ENCODE results near the gene DMBX1. TPM values are rescaled to one million over a fixed set of nuclear protein-coding genes. Genes with fewer than 3 reads are reported as not detected.

DMBX1 gene
- total RNA-seq, 1 experiment from 2014 or later = not detected

DNA sequence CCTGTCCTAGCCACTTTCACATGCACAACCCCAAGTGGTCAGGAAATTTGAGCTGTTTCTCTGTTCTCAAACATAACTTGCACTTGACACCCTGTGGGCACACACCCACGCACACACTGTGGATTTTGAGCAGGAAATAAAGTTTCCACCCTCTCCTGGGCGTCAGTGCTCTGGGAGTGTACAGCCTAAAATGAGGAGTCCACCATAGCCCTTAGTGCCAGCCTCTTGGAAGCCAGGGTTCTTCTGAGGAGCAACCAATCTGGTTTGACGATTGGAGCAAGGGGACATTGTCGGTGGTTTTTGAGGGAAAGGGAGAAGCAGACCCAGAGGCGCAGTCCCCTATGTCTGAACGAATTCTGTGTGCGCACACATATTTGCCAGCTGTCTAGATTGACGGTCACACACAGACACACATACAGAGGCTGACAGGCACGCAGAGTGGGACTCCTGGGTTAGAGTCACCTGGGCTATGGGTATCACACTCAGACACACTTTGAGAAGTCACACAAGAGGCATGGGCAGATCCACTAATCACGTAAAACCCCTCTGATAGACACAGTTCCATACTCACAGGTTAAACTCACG lies 2.7 kb downstream of the DMBX1 start:
- no peak for DNase-seq (ENCODE audit: low read depth in 1 of 2, low spot score in 2 of 2)
- H3K27ac ChIP-seq = no peak overlapping the region
- H3K9me3 ChIP-seq (replicated peaks) = no peaks in the 10 kb centered on the region
- H3K36me3 ChIP-seq = no peaks in the 10 kb centered on the region
- peaks cover 10% of the 10 kb centered on the region for H3K4me1 ChIP-seq (replicated peaks)
- peaks cover 67% of the 10 kb centered on the region for H3K27me3 ChIP-seq (replicated peaks)
- H3K4me3 ChIP-seq = no peak overlapping the region

DNA sequence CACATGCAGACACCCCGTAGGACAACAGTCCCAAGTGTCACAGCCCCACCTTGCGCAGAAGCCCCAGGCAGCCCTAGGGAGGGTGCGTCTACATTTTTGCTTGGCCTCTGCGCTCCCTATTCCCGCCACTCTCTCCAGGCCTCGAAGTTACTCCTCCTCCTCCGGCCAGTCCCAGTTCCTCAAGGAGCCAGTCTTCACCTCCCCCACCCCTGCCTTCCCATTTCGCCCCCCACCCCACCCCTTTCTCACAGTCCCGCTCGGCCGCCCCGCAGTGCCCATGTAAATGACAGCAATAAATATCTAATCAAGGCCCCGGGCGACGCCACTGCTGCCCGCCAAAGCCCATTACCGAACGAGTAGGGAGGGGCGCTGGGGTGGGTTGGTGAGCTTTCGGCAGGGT lies 3.2 kb downstream of the DMBX1 start:
- Histone ChIP-seq H3K4me1 (replicated peaks) (peaks cover 10% of the 10 kb centered on the region), H3K4me3 (no peak overlapping the region), H3K27ac (no peak overlapping the region), H3K36me3 (no peaks in the 10 kb centered on the region), H3K27me3 (replicated peaks) (peaks cover 61% of the 10 kb centered on the region), H3K9me3 (replicated peaks) (no peaks in the 10 kb centered on the region)
- no peak for DNase-seq (ENCODE audit: low read depth in 1 of 2, low spot score in 2 of 2)

DNA sequence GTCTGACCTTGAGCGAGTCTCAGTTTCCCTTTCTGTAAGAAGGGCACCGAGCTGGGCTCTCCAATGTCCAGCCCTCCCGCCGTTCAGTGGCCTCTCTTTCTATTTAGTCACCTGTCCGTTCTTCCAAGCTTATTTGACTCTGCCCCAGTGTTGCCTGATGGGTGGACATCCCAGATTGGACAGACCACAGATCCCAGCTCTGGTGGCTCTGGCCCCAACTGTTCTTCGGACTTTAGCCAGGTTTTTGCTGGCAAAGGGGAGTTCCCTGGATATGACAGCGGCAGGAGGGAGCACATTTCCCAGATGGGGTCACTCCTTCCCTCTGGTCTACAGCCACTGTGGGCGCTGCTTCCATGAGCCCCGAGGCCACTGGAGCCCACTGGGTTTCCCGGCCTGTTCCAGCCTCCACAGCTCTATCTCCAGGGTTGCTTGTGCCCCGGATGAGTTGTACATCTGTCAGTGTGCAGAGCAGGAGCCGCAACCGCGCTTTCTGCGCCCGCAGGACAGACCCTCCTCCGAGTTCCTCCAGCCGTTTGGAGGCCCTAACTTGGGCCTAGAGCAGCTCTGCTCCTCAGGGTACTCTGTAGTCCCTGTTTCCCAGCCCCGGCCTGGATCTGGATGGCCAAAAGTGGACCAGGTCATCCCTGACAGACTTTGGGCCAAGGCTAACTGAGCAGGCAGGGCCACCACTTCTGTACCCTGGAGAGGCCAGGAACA lies 3.8 kb downstream of the DMBX1 start:
- Histone ChIP-seq H3K27ac (no peak overlapping the region), H3K27me3 (replicated peaks) (peaks cover 57% of the 10 kb centered on the region), H3K36me3 (no peaks in the 10 kb centered on the region), H3K4me3 (no peak overlapping the region), H3K9me3 (replicated peaks) (no peaks in the 10 kb centered on the region), H3K4me1 (replicated peaks) (peaks cover 10% of the 10 kb centered on the region)
- DNase-seq (ENCODE audit: low read depth in 1 of 2, low spot score in 2 of 2) = no peak

DNA sequence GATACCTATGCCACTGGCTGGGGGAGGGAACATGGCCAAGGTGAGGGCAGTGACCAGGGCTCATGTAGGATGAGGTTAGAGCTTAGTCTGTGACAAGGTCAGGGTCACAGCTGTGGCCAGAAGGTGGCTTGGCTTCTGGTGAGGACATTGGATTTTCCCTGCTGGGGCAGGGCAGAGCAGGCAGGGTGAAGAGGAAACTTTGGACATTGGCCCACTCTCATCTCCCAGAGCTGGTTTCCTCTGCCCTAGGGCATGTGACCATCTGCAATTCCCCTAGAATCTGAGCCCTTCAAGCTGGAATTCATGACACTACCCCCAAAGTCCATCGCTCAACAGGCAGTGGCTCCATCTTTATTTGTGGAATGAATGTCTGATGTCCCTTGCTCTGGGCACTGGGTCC lies 5.3 kb downstream of the DMBX1 start:
- no peak for DNase-seq (ENCODE audit: low read depth in 1 of 2, low spot score in 2 of 2)
- H3K36me3 ChIP-seq = no peaks in the 10 kb centered on the region
- H3K27ac ChIP-seq = no peak overlapping the region
- no peaks in the 10 kb centered on the region for H3K9me3 ChIP-seq (replicated peaks)
- no peak overlapping the region for H3K4me3 ChIP-seq
- peaks cover 2% of the 10 kb centered on the region for H3K4me1 ChIP-seq (replicated peaks)
- H3K27me3 ChIP-seq (replicated peaks) = peaks cover 43% of the 10 kb centered on the region

DNA sequence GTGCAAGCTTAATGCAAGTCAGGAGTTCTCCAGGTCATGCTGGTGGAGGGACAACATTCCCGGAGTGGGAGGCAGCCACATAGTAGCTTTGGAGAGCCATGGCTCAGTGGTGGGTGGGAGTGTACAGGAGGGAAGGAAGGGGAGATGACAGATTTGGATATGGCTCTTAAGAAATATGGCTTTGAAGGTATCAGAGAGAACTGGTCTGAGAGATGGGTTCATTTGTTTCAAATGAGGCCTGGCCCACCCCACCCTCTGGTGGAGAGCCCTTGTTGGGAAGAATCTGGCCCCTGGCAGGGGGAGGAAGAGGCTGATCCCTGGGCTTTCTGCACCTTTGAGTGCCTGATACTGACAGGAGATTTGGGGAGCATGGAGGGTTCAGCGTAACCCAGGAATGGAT lies 6.1 kb downstream of the DMBX1 start:
- Histone ChIP-seq H3K4me3 (no peak overlapping the region), H3K27ac (no peak overlapping the region), H3K4me1 (replicated peaks) (no peaks in the 10 kb centered on the region), H3K9me3 (replicated peaks) (no peaks in the 10 kb centered on the region), H3K27me3 (replicated peaks) (peaks cover 37% of the 10 kb centered on the region), H3K36me3 (no peaks in the 10 kb centered on the region)
- DNase-seq (ENCODE audit: low read depth in 1 of 2, low spot score in 2 of 2) = no peak

DNA sequence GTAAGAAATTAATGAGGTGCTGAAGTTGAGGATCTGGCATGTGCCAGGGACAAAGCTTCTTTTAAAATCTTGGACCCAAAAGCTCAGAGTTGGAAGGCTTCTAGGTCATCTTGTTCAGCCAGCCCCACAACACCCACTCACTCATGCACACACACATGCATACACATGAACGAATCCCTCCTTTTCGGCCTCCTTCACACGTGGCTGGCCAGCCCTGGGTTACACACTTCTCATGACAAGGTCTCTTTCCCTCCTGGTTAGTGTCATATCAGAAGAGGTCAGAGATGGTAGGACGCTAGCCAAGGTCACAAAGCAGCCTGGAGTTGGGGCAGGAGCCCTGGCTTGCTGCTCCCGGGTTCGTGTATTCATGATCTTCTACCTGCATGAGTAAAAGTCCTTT lies 6.9 kb downstream of the DMBX1 start:
- no peaks in the 10 kb centered on the region for H3K4me1 ChIP-seq (replicated peaks)
- H3K9me3 ChIP-seq (replicated peaks) = no peaks in the 10 kb centered on the region
- H3K4me3 ChIP-seq = no peak overlapping the region
- no peak for DNase-seq (ENCODE audit: low read depth in 1 of 2, low spot score in 2 of 2)
- H3K27me3 ChIP-seq (replicated peaks) = peaks cover 34% of the 10 kb centered on the region
- no peaks in the 10 kb centered on the region for H3K36me3 ChIP-seq
- H3K27ac ChIP-seq = no peak overlapping the region

DNA sequence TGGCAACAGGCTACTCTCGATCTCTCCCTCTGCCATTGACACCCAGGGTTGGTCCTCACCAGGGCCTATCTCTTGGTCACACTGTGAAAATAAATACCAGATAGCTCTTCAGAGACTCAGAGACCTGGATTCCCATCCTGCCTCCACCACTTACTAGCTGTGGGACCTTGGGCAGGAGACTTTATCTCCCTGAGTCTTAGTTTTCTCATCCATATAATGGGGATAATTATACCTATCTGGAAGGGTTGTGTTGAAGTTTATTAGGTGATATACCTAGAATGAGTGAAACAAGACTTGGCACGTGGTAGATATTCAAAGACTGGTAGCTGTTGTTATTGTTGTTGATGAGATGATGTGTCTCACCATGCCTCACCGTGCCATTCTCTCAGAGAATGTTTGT lies 7.4 kb downstream of the DMBX1 start:
- Histone ChIP-seq H3K9me3 (replicated peaks) (no peaks in the 10 kb centered on the region), H3K27ac (no peak overlapping the region), H3K27me3 (replicated peaks) (peaks cover 31% of the 10 kb centered on the region), H3K4me1 (replicated peaks) (no peaks in the 10 kb centered on the region), H3K4me3 (no peak overlapping the region), H3K36me3 (no peaks in the 10 kb centered on the region)
- no peak for DNase-seq (ENCODE audit: low read depth in 1 of 2, low spot score in 2 of 2)

DNA sequence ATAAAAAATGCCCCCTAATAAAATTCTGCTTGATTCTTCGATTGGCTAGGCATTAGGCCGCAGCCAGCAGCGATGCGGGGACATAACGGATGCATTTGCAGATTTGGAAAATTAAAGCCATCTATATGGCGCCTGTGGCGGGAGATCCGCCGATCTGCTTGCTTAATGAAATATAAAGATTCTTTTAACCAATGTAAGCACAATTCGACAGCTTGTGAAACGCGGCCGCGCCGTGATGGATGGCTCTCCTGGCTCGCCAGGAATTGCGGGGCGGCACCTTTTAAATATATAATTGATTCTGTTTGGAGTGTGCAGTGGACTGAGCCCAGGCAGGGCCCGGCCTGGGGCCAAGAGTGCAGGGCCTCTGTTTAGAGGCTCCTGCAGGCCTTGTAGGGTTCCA lies 8.0 kb downstream of the DMBX1 start:
- H3K9me3 ChIP-seq (replicated peaks) = no peaks in the 10 kb centered on the region
- H3K4me3 ChIP-seq = no peak overlapping the region
- no peaks in the 10 kb centered on the region for H3K36me3 ChIP-seq
- H3K4me1 ChIP-seq (replicated peaks) = no peaks in the 10 kb centered on the region
- no peak for DNase-seq (ENCODE audit: low read depth in 1 of 2, low spot score in 2 of 2)
- peaks cover 25% of the 10 kb centered on the region for H3K27me3 ChIP-seq (replicated peaks)
- H3K27ac ChIP-seq = no peak overlapping the region

DNA sequence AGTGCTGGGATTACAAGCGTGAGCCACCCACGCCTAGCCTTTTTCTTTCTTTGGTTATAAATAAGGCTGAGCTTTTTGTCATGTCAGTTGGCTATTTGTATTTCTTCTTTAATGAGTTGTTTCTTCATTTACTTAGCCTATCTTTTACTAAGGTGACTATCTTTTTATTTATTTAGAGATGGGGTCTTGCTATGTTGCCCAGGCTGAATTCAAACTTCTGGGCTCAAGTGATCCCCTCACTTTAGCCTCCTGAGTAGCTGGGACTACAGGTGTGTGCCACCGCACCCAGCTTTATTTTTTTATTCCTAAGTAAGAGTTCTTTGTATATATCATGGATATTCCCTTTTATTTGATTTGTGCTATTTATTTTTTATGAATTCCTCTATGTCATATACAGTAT lies 11.9 kb downstream of the DMBX1 start:
- no peaks in the 10 kb centered on the region for H3K9me3 ChIP-seq (replicated peaks)
- H3K36me3 ChIP-seq = no peaks in the 10 kb centered on the region
- H3K4me3 ChIP-seq = no peak overlapping the region
- no peak for DNase-seq (ENCODE audit: low read depth in 1 of 2, low spot score in 2 of 2)
- H3K4me1 ChIP-seq (replicated peaks) = no peaks in the 10 kb centered on the region
- peaks cover 16% of the 10 kb centered on the region for H3K27me3 ChIP-seq (replicated peaks)
- no peak overlapping the region for H3K27ac ChIP-seq

DNA sequence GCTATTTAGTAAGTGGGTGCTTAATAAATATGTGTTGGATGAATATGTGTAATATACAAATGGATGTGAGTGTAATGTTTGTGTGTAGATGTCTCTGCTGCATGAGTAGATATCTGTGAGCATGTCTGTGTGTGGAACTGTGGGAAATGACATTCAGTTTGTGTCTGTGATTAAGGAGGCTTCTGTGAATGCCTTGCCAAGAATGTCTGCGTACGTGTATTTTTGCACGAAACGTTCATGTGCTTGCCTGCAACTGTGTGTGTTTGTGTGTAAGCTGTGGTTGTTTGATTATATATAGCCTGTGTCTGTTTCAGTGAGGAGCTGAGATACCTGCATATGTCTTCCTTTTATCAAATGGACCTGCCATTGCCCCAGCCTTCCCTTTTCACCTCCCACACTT lies 13.8 kb downstream of the DMBX1 start:
- no peaks in the 10 kb centered on the region for H3K4me1 ChIP-seq (replicated peaks)
- DNase-seq (ENCODE audit: low read depth in 1 of 2, low spot score in 2 of 2) = no peak
- no peak overlapping the region for H3K4me3 ChIP-seq
- H3K9me3 ChIP-seq (replicated peaks) = no peaks in the 10 kb centered on the region
- peaks cover 16% of the 10 kb centered on the region for H3K27me3 ChIP-seq (replicated peaks)
- H3K27ac ChIP-seq = no peak overlapping the region
- H3K36me3 ChIP-seq = no peaks in the 10 kb centered on the region

DNA sequence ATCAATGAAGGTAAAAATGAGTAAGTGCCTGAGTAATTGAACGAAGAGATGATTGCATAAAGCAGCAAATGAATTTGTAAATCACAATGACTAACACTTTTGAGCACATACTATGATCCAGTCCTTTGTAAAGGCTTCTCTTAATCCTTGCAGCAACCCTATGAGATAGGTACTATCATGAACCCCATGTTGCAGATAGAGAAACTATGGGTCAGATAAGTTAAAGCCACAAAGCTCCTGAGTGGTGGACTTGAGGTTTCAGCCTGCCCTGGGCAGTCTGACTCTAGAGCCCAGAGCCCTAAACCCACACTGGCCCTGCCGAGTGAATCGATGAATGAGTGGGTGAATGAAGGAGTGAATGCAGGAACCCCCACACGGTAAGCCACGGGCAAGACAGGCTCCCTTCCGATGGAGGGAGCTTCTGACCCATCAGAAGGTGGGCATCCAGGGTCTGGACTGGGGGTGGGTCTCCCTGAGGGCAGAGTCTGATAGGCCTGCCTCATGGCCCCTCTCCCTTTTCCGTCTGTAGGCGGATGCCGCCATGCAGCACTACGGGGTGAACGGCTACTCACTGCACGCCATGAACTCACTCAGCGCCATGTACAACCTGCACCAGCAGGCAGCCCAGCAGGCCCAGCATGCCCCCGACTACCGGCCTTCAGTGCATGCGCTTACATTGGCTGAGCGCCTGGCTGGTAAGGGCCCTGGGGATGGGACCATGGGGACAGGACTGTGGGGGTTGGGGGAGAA lies 17.0 kb downstream of the DMBX1 start:
- H3K4me3 ChIP-seq = no peak overlapping the region
- H3K36me3 ChIP-seq = no peaks in the 10 kb centered on the region
- H3K9me3 ChIP-seq (replicated peaks) = no peaks in the 10 kb centered on the region
- peaks cover 9% of the 10 kb centered on the region; the same call in 1 of the 2 replicates for H3K27me3 ChIP-seq (replicated peaks)
- 0 out of 2 replicates have a peak, but pooled peaks cover 4% of the 10 kb centered on the region for H3K4me1 ChIP-seq (replicated peaks)
- no peak for DNase-seq (ENCODE audit: low read depth in 1 of 2, low spot score in 2 of 2)
- H3K27ac ChIP-seq = no peak overlapping the region

DNA sequence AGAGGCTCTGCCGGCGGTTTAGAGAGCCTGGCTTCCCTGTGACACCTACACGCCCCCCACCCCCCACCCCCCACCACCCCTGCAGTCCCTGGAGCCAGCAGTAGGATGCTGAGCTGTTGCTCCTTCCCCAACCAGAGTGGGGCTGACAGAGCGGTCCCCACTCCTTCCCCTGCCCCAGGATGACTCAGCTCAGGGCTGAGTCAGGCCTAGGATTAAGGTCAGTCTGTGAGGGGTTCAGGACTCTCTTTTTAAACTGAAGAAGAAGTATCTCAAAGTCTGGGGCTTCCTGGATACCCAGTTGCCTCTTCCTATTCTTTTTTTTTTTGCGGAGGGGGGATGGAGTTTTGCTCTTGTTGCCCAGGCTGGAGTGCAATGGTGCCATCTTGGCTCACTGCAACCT lies 19.1 kb downstream of the DMBX1 start:
- Histone ChIP-seq H3K9me3 (replicated peaks) (no peaks in the 10 kb centered on the region), H3K4me1 (replicated peaks) (0 out of 2 replicates have a peak, but pooled peaks cover 4% of the 10 kb centered on the region), H3K36me3 (no peaks in the 10 kb centered on the region), H3K27me3 (replicated peaks) (peaks cover 1% of the 10 kb centered on the region; the same call in 1 of the 2 replicates), H3K4me3 (no peak overlapping the region), H3K27ac (no peak overlapping the region)
- DNase-seq (ENCODE audit: low read depth in 1 of 2, low spot score in 2 of 2) = no peak

DNA sequence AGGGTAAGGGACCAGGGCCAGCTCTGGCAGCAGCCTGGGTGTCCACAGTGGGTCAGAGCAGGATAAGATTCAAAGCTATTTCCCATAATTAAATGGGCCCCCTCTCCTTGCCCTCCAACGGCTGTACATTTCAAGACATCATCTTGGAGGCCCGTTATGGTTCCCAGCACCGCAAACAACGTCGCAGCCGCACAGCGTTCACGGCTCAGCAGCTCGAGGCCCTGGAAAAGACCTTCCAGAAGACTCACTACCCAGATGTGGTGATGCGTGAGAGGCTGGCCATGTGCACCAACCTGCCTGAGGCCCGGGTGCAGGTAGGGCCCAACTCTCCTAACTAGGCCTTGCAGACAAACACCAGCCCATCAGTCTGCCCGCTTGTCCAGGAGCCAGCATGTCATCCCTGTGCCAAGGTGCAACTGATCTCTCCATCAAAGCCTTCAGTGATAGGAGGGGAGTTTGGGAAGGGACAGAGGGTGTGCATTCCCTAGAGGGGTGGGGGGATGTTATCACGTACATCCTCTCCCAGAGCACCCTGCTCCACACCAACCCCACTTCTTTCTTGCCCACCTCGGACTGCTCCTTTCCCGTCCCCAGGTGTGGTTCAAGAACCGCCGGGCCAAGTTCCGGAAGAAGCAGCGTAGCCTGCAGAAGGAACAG lies 20.8 kb downstream of the DMBX1 start:
- H3K9me3 ChIP-seq (replicated peaks) = no peaks in the 10 kb centered on the region
- no peak overlapping the region for H3K27ac ChIP-seq
- no peak overlapping the region for H3K4me3 ChIP-seq
- H3K36me3 ChIP-seq = no peaks in the 10 kb centered on the region
- H3K27me3 ChIP-seq (replicated peaks) = no peaks in the 10 kb centered on the region
- H3K4me1 ChIP-seq (replicated peaks) = 0 out of 2 replicates have a peak, but pooled peaks cover 4% of the 10 kb centered on the region
- no peak for DNase-seq (ENCODE audit: low read depth in 1 of 2, low spot score in 2 of 2)

DNA sequence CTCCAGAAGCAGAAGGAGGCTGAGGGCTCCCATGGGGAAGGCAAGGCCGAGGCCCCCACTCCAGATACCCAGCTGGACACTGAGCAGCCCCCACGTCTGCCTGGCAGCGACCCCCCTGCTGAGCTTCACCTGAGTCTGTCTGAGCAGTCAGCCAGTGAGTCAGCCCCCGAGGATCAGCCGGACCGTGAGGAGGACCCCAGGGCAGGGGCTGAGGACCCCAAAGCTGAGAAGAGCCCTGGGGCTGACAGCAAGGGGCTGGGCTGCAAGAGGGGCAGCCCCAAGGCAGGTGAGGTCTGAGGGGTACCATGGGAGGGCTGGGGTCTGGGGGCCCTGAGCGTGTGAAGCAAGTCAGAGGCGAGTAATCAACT lies 21.3 kb downstream of the DMBX1 start:
- Histone ChIP-seq H3K27me3 (replicated peaks) (no peaks in the 10 kb centered on the region), H3K4me1 (replicated peaks) (0 out of 2 replicates have a peak, but pooled peaks cover 4% of the 10 kb centered on the region), H3K9me3 (replicated peaks) (no peaks in the 10 kb centered on the region), H3K4me3 (no peak overlapping the region), H3K27ac (no peak overlapping the region), H3K36me3 (no peaks in the 10 kb centered on the region)
- no peak for DNase-seq (ENCODE audit: low read depth in 1 of 2, low spot score in 2 of 2)

Data from SJSA1 (cell line).